ENCODE measurements around the gene CCDC158. TPM values are rescaled to one million over a fixed set of nuclear protein-coding genes. Genes with fewer than 3 reads are reported as not detected.
"Not testable (repeated sequence)": the region's sequence is repeated elsewhere in the genome, so short reads cannot be mapped to it uniquely, and the experiment has no call there.

CCDC158 gene
- total RNA-seq, 2 donors from 2014 or later: not detected

DNA sequence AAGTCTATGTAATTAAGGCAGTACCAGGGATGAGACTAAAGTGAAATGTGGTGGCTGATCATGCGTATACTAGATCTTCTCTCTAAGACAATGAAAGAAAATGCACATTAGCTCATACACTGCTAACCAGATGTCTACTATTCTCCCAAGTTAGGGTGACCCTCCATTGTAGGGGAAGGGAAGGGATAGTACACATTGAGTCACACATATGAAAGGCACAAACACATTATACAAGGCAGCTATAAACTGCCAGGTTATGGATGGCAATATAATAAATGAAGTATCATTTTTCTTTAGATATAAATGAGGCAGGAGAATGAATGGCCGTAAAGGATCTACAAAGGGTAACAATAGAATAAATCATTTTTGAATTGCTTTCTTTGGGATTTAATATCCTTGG lies 18.6 kb upstream of the CCDC158 start:
- ATAC-seq: no peak
- DNase-seq (ENCODE audit: low spot score in 2 of 2): no peak
- Mint-ChIP-seq H3K9me3 (peaks cover 0 to 4% of the 10 kb centered on the region in 2 donors), H3K36me3 (peaks cover 0 to 10% of the 10 kb centered on the region in 2 donors), H3K27ac (no peak overlapping the region)

DNA sequence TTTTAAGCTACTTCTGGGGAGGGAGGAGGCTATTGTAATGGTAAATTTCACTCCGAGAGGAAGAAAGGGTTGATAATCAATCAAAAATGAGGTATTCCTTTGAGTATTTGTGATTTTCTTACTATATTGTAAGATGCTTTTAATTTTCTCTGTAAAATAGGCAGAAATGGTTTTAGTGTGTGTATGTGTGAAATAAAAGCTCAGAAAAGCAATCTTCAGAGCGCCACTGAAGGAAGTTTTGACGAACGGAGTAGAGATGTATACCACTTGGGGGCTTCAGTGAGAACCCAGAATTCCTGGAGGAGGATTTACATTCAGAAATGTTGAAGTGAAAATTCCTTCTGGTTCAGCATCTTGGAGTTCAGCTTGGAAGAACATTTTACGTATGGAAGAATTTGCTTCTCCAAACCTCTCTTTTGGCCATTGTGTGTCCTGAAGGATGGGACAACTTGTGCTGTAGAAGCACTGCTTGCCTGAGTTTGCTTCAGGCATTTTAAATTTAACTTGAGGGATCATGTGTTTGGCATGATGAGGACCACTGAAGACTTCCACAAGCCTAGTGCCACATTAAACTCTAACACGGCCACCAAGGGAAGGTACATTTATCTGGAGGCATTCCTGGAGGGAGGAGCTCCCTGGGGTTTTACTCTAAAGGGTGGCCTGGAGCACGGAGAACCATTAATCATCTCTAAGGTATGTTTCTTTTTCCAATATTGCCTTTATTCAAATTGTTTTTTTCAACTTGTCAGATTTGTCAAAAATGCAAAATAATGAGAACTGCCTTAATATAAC lies 14.8 kb upstream of the CCDC158 start:
- H3K27ac Mint-ChIP-seq: no peak overlapping the region
- ATAC-seq (no peak), DNase-seq (ENCODE audit: low spot score in 2 of 2) (no peak)
- peaks cover 0 to 4% of the 10 kb centered on the region in 2 donors for H3K9me3 Mint-ChIP-seq
- H3K36me3 Mint-ChIP-seq: peaks cover 0 to 10% of the 10 kb centered on the region in 2 donors

GRCh38 chr4:76434901-76435527 lies 14.1 kb upstream of the CCDC158 start, which contains the start of gene SHROOM3:
TSS of gene SHROOM3 (plus strand) at chr4:76435229. CDS start at chr4:76436053, 824 bp downstream.
- DNase-seq (ENCODE audit: low spot score in 2 of 2) (no peak), ATAC-seq (no peak)
- H3K36me3 Mint-ChIP-seq: peaks cover 0 to 10% of the 10 kb centered on the region in 2 donors
- peaks cover 0 to 4% of the 10 kb centered on the region in 2 donors for H3K9me3 Mint-ChIP-seq
- no peak within 1 kb of the TSS for H3K27ac Mint-ChIP-seq

- DNase-seq (ENCODE audit: low spot score in 2 of 2) (no peak), ATAC-seq (no peak)
- H3K36me3 Mint-ChIP-seq: no peaks in the 10 kb centered on the region
- no peak overlapping the region for H3K27ac Mint-ChIP-seq
- H3K9me3 Mint-ChIP-seq: no peaks in the 10 kb centered on the region
Observed at GRCh38 chr4:76430519-76431388, 9.8 kb upstream of the CCDC158 start.

GRCh38 chr4:76429636-76430035 lies 8.7 kb upstream of the CCDC158 start:
- no peak for ATAC-seq
- no peaks in the 10 kb centered on the region for H3K36me3 Mint-ChIP-seq
- H3K9me3 Mint-ChIP-seq: no peaks in the 10 kb centered on the region

GRCh38 chr4:76426272-76426671 lies 5.3 kb upstream of the CCDC158 start:
- Mint-ChIP-seq H3K9me3 (no peaks in the 10 kb centered on the region), H3K27ac (no peak overlapping the region)

More at GRCh38 chr4:76429636-76430035, 8.7 kb upstream of the CCDC158 start:
- no peak overlapping the region for H3K27ac Mint-ChIP-seq
- DNase-seq (ENCODE audit: low spot score in 2 of 2): no peak

DNA sequence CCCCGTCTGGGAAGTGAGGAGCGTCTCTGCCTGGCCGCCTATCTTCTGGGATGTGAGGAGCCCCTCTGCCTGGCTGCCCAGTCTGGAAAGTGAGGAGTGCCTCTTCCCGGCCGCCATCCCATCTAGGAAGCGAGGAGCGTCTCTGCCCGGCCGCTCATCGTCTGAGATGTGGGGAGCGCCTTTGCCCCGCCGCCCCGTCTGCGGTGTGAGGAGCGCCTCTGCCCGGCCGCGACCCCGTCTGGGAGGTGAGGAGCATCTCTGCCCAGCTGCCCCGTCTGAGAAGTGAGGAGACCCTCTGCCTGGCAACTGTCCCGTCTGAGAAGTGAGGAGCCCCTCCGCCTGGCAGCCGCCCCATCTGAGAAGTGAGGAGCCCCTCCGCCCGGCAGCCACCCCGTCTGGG lies 2.2 kb upstream of the CCDC158 start:
- not testable (repeated sequence) for DNase-seq (ENCODE audit: low spot score in 2 of 2); H3K27ac Mint-ChIP-seq; ATAC-seq; H3K9me3 Mint-ChIP-seq
- H3K36me3 Mint-ChIP-seq: peaks cover 5 to 11% of the 10 kb centered on the region in 2 donors

More at GRCh38 chr4:76426272-76426671, 5.3 kb upstream of the CCDC158 start:
- no peak for ATAC-seq
- H3K36me3 Mint-ChIP-seq: peaks cover 0 to 6% of the 10 kb centered on the region in 2 donors
- no peak for DNase-seq (ENCODE audit: low spot score in 2 of 2)

GRCh38 chr4:76420188-76420761 lies 666 bp downstream of the CCDC158 start:
- DNase-seq (ENCODE audit: low spot score in 2 of 2) (no peak), ATAC-seq (no peak)
- H3K9me3 Mint-ChIP-seq: no peaks in the 10 kb centered on the region
- peaks cover 5 to 11% of the 10 kb centered on the region in 2 donors for H3K36me3 Mint-ChIP-seq
- no peak overlapping the region for H3K27ac Mint-ChIP-seq

DNA sequence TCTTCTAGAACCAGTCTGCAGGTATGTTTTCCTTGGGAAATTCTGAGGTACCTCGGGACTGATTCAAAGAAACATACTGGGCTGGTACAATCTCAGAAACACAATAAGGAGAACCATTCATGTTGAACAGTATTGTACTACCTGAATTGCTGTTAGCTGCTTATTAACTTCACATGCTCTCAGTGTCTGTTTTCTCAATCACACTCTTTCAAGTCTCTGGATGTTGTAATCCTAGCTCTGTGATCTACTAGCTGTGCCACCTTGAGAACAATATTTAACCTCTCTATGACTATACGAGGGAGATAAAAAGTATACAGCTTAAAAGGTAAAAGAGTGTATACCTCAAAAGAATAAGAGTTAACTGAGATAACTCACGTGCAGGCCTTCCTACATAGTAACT lies 10.3 kb downstream of the CCDC158 start:
- no peak for ATAC-seq
- H3K9me3 Mint-ChIP-seq: no peaks in the 10 kb centered on the region
- H3K27ac Mint-ChIP-seq: no peak overlapping the region
- no peaks in the 10 kb centered on the region for H3K36me3 Mint-ChIP-seq
- DNase-seq (ENCODE audit: low spot score in 2 of 2): no peak

DNA sequence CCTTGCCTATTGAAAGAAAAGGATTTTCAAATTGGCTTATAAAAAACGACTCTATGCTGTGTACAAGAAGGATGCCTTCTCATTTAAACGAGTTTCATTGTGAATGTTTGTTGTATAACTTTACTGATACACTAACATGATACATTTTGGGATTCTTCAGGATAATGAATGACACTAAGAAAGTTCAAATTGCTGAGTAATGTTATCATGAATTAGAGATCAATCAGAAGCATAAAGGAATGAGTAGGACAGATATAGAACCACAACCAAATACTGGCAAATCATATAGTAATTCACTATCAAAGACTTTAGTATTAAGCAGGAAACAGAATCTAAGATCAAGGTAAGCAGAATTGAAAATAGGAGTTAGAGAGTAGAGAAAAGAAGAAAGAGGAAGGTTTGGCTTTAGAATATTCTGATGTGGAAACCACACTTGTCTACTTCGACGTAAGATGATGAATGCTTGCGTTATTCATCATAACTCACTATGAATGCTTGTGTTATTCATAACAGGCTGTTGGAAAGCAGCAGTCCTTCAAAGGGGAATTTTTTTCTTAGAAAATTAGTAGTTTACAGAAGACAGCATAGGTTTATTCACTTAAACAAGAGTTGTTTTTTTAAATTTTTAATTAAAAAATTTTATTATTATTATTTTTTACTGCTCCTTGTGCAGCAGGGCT lies 13.4 kb downstream of the CCDC158 start:
- H3K9me3 Mint-ChIP-seq: no peaks in the 10 kb centered on the region
- DNase-seq (ENCODE audit: low spot score in 2 of 2) (no peak), ATAC-seq (peak; percentile 67 to 96)
- no peaks in the 10 kb centered on the region for H3K36me3 Mint-ChIP-seq
- no peak overlapping the region for H3K27ac Mint-ChIP-seq

GRCh38 chr4:76406081-76406480 lies 14.9 kb downstream of the CCDC158 start:
- Mint-ChIP-seq H3K27ac (no peak overlapping the region), H3K9me3 (no peaks in the 10 kb centered on the region), H3K36me3 (no peaks in the 10 kb centered on the region)
- no peak for ATAC-seq
- DNase-seq (ENCODE audit: low spot score in 2 of 2): no peak

DNA sequence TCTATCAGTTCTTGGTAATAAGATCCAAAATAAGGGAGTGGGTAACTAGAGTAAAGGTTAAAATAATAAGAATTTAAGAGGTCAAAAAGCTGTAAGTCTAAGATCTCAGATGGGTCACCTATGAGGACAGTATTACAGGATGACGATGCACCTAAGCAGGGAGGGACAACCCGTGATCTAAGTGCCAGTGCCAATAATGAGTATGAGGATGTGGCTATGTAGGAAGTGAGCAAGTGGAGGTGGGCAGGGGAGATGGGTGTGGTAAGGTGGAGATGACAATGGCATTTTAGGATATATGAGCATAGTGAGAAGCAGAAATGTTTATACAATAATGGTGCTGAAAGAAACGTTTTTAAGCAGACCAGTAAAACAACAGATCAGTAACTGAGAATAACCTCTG lies 19.3 kb downstream of the CCDC158 start:
- DNase-seq (ENCODE audit: low spot score in 2 of 2): no peak
- Mint-ChIP-seq H3K36me3 (peaks cover 0 to 6% of the 10 kb centered on the region in 2 donors), H3K9me3 (peaks cover 5 to 6% of the 10 kb centered on the region in 2 donors), H3K27ac (no peak overlapping the region)
- no peak for ATAC-seq

DNA sequence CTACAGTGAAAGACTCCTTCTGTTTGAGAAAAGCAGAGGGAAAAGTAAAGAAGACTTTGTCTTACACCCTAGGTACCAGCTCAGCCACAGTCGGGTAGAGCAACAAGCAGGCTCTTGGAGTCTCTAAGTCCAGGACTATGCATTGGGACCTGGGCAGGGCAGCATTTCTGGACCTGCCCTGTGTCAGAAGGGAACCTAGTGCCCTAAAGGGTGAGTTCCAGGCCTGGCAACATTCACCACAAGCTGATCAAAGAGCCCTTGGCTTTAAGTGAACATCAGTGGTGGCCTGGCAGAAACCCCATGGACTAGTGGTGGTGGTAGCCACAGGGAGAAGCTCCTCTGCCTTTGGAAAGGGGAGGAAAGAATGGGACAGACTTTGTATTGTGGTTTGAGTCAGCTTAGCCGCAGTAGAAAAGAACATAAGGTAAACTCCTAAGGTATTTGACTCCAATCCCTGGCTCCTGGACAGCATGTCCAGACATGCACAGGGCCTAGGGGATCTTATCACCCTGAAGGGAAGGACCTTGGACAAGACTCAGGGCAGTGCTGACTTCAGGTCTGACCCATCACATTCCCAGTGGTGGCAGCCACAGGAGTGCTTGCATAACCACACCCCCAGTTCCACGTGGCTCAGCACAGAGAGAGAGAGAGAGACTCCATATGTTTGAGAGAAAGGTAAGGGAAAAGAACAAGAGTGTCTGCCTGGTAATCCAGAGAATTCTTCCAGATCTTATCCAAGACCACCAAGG lies 32.6 kb downstream of the CCDC158 start:
- DNase-seq (ENCODE audit: low spot score in 2 of 2) (no peak), ATAC-seq (no peak)
- no peak overlapping the region for H3K27ac Mint-ChIP-seq
- H3K36me3 Mint-ChIP-seq: peaks cover 7 to 24% of the 10 kb centered on the region in 2 donors
- H3K9me3 Mint-ChIP-seq: peaks cover 23 to 35% of the 10 kb centered on the region in 2 donors

- Mint-ChIP-seq H3K9me3 (peaks cover 23 to 33% of the 10 kb centered on the region in 2 donors), H3K27ac (no peak overlapping the region), H3K36me3 (peaks cover 6 to 24% of the 10 kb centered on the region in 2 donors)
- DNase-seq (ENCODE audit: low spot score in 2 of 2) (no peak), ATAC-seq (no peak)
Observed at GRCh38 chr4:76386566-76387305, 34.2 kb downstream of the CCDC158 start.

GRCh38 chr4:76385974-76386373 lies 35.0 kb downstream of the CCDC158 start:
- no peak overlapping the region for H3K27ac Mint-ChIP-seq
- H3K9me3 Mint-ChIP-seq: peaks cover 23 to 25% of the 10 kb centered on the region in 2 donors
- ATAC-seq (no peak), DNase-seq (ENCODE audit: low spot score in 2 of 2) (no peak)
- peaks cover 0 to 24% of the 10 kb centered on the region in 2 donors for H3K36me3 Mint-ChIP-seq
